ENCODE data around the gene CNOT8. TPM values are rescaled to one million over a fixed set of nuclear protein-coding genes. Genes with fewer than 3 reads are reported as not detected.
"Not testable (repeated sequence)": the region's sequence is repeated elsewhere in the genome, so short reads cannot be mapped to it uniquely, and the experiment has no call there.

Gene CNOT8
- total and polyA plus RNA-seq, 2 experiments from 2014 or later: 69.2 to 73.6 TPM

GRCh38 chr5:154900066-154900465 lies 41.6 kb downstream of the CNOT8 start:
- Histone ChIP-seq H3K79me2 (ENCODE audit: insufficient read depth) (no peaks in the 10 kb centered on the region), H3K9me3 (ENCODE audit: low read depth) (no peaks in the 10 kb centered on the region), H4K20me1 (ENCODE audit: insufficient read depth) (no peaks in the 10 kb centered on the region), H3K9me2 (ENCODE audit: insufficient read depth) (no peaks in the 10 kb centered on the region), H3F3A (ENCODE audit: insufficient read depth) (no peaks in the 10 kb centered on the region), H3K4me3 (no peak overlapping the region), H3K4me2 (ENCODE audit: unreplicated experiment) (no peak overlapping the region), H3K27ac (no peak overlapping the region), H3K9ac (no peak overlapping the region), H3K27me3 (replicated peaks; ENCODE audit: insufficient read depth) (no peaks in the 10 kb centered on the region), H3K36me3 (ENCODE audit: low read depth) (peaks cover 44% of the 10 kb centered on the region; the same call in 1 of the 2 replicates), H3K4me1 (ENCODE audit: insufficient read depth) (no peaks in the 10 kb centered on the region), H2AFZ (no peak overlapping the region)
- 10 to 18% methylated on average over 1 of the region's 1 CpG for WGBS, 2 experiments (ENCODE audit: low coverage in 1 of 2, low lambda C conversion rate in 2 of 2, missing lambda C conversion rate in 2 of 2)
- in situ Hi-C loops (cut with MboI): no loop called here
- TF ChIP-seq EZH2phosphoT487 (IDR thresholded peaks at IDR 0.05; ENCODE audit: insufficient read depth, low read depth): no peak
- no peak for TF ChIP-seq EZH2 (IDR thresholded peaks at IDR 0.05; ENCODE audit: insufficient read depth, poor library complexity, severe bottlenecking)
- DNase-seq: no peak

- no peak for TF ChIP-seq EZH2 (IDR thresholded peaks at IDR 0.05; ENCODE audit: insufficient read depth, poor library complexity, severe bottlenecking)
- no peak for TF ChIP-seq EZH2phosphoT487 (IDR thresholded peaks at IDR 0.05; ENCODE audit: insufficient read depth, low read depth)
- H3K4me2 ChIP-seq (ENCODE audit: unreplicated experiment): no peak overlapping the region
- WGBS, 2 experiments (ENCODE audit: low coverage in 1 of 2, low lambda C conversion rate in 2 of 2, missing lambda C conversion rate in 2 of 2): 99 to 100% methylated on average over 2 of the region's 2 CpGs
- no peaks in the 10 kb centered on the region for H3F3A ChIP-seq (ENCODE audit: insufficient read depth)
- no peaks in the 10 kb centered on the region for H3K79me2 ChIP-seq (ENCODE audit: insufficient read depth)
- no peak overlapping the region for H3K27ac ChIP-seq
- H4K20me1 ChIP-seq (ENCODE audit: insufficient read depth): no peaks in the 10 kb centered on the region
- peaks cover 40% of the 10 kb centered on the region; the same call in 1 of the 2 replicates for H3K36me3 ChIP-seq (ENCODE audit: low read depth)
- no peak overlapping the region for H2AFZ ChIP-seq
- H3K9me2 ChIP-seq (ENCODE audit: insufficient read depth): no peaks in the 10 kb centered on the region
- DNase-seq: no peak
- H3K27me3 ChIP-seq (replicated peaks; ENCODE audit: insufficient read depth): no peaks in the 10 kb centered on the region
- no peak overlapping the region for H3K9ac ChIP-seq
- no peak overlapping the region for H3K4me3 ChIP-seq
- H3K4me1 ChIP-seq (ENCODE audit: insufficient read depth): no peaks in the 10 kb centered on the region
- no peaks in the 10 kb centered on the region for H3K9me3 ChIP-seq (ENCODE audit: low read depth)
- in situ Hi-C loops (cut with MboI): no loop called here
These were observed 42.8 kb downstream of the CNOT8 start for GRCh38 chr5:154901276-154901675.

GRCh38 chr5:154901913-154902312 lies 43.5 kb downstream of the CNOT8 start:
- H3K4me3 ChIP-seq: no peak overlapping the region
- DNase-seq: no peak
- no peak overlapping the region for H3K4me2 ChIP-seq (ENCODE audit: unreplicated experiment)
- TF ChIP-seq EZH2phosphoT487 (IDR thresholded peaks at IDR 0.05; ENCODE audit: insufficient read depth, low read depth): no peak
- TF ChIP-seq EZH2 (IDR thresholded peaks at IDR 0.05; ENCODE audit: insufficient read depth, poor library complexity, severe bottlenecking): no peak
- no peak overlapping the region for H3K9ac ChIP-seq
- H3K9me3 ChIP-seq (ENCODE audit: low read depth): no peaks in the 10 kb centered on the region
- H3F3A ChIP-seq (ENCODE audit: insufficient read depth): no peaks in the 10 kb centered on the region
- in situ Hi-C loops (cut with MboI): no loop called here
- H3K36me3 ChIP-seq (ENCODE audit: low read depth): peaks cover 40% of the 10 kb centered on the region; the same call in 1 of the 2 replicates
- no peaks in the 10 kb centered on the region for H4K20me1 ChIP-seq (ENCODE audit: insufficient read depth)
- no peak overlapping the region for H2AFZ ChIP-seq
- H3K79me2 ChIP-seq (ENCODE audit: insufficient read depth): no peaks in the 10 kb centered on the region
- no peaks in the 10 kb centered on the region for H3K27me3 ChIP-seq (replicated peaks; ENCODE audit: insufficient read depth)
- H3K4me1 ChIP-seq (ENCODE audit: insufficient read depth): no peaks in the 10 kb centered on the region
- H3K27ac ChIP-seq: no peak overlapping the region
- no peaks in the 10 kb centered on the region for H3K9me2 ChIP-seq (ENCODE audit: insufficient read depth)
- 86 to 87% methylated on average over 6 of the region's 6 CpGs for WGBS, 2 experiments (ENCODE audit: low coverage in 1 of 2, low lambda C conversion rate in 2 of 2, missing lambda C conversion rate in 2 of 2)

GRCh38 chr5:154905601-154906000 lies 47.2 kb downstream of the CNOT8 start:
- H3K4me1 ChIP-seq (ENCODE audit: insufficient read depth); H2AFZ ChIP-seq; H3K9me2 ChIP-seq (ENCODE audit: insufficient read depth); H3K4me2 ChIP-seq (ENCODE audit: unreplicated experiment); H3K4me3 ChIP-seq; H3K27me3 ChIP-seq (replicated peaks; ENCODE audit: insufficient read depth); H3K79me2 ChIP-seq (ENCODE audit: insufficient read depth); DNase-seq; H4K20me1 ChIP-seq (ENCODE audit: insufficient read depth); H3K9me3 ChIP-seq (ENCODE audit: low read depth); in situ Hi-C loops (cut with MboI); H3F3A ChIP-seq (ENCODE audit: insufficient read depth); H3K27ac ChIP-seq; H3K9ac ChIP-seq: not testable (repeated sequence)
- 63 to 68% methylated on average over 6 to 7 of the region's 7 CpGs for WGBS, 2 experiments (ENCODE audit: low coverage in 1 of 2, low lambda C conversion rate in 2 of 2, missing lambda C conversion rate in 2 of 2)
- H3K36me3 ChIP-seq (ENCODE audit: low read depth): peaks cover 24% of the 10 kb centered on the region; the same call in 1 of the 2 replicates

- H3K9me2 ChIP-seq (ENCODE audit: insufficient read depth): no peaks in the 10 kb centered on the region
- TF ChIP-seq EZH2 (IDR thresholded peaks at IDR 0.05; ENCODE audit: insufficient read depth, poor library complexity, severe bottlenecking): no peak
- TF ChIP-seq EZH2phosphoT487 (IDR thresholded peaks at IDR 0.05; ENCODE audit: insufficient read depth, low read depth): no peak
- in situ Hi-C loops (cut with MboI): no loop called here
These were observed 58.4 kb downstream of the CNOT8 start for GRCh38 chr5:154916874-154917273.

More at GRCh38 chr5:154916874-154917273, 58.4 kb downstream of the CNOT8 start:
- no peak for DNase-seq
- Histone ChIP-seq H3F3A (ENCODE audit: insufficient read depth) (no peaks in the 10 kb centered on the region), H3K36me3 (ENCODE audit: low read depth) (peaks cover 26% of the 10 kb centered on the region), H3K4me3 (no peak overlapping the region), H3K27me3 (replicated peaks; ENCODE audit: insufficient read depth) (no peaks in the 10 kb centered on the region), H2AFZ (no peak overlapping the region), H3K4me2 (ENCODE audit: unreplicated experiment) (no peak overlapping the region), H4K20me1 (ENCODE audit: insufficient read depth) (no peaks in the 10 kb centered on the region), H3K4me1 (ENCODE audit: insufficient read depth) (no peaks in the 10 kb centered on the region), H3K79me2 (ENCODE audit: insufficient read depth) (no peaks in the 10 kb centered on the region), H3K27ac (no peak overlapping the region), H3K9me3 (ENCODE audit: low read depth) (no peaks in the 10 kb centered on the region), H3K9ac (no peak overlapping the region)
- 95 to 97% methylated on average over 3 of the region's 3 CpGs for WGBS, 2 experiments (ENCODE audit: low coverage in 1 of 2, low lambda C conversion rate in 2 of 2, missing lambda C conversion rate in 2 of 2)

Data from GM23248 (cell line).